A549 (cell line): ENCODE results near the gene GNRHR. TPM values are rescaled to one million over a fixed set of nuclear protein-coding genes. Genes with fewer than 3 reads are reported as not detected.

Experiments
- ATAC-seq, 2 experiments: fragments of 200-7000 bp in 1 of 2; fragments of >200 bp in 1 of 2; cut with Nextera tagmentation in 1 of 2; cut with Tn5 transposase in 1 of 2; 3 replicates each; pipeline versions ENCODE4 v1.8.0 to v1.9.1; 2018 to 2020; ENCODE audit warnings: mild to moderate bottlenecking in 1 of 2, moderate library complexity in 1 of 2
- CTCF ChIA-PET: fragments of 300-600 bp; sonication (Branson Sonifier 250); formaldehyde crosslinking; extraction: SDS; loops from one replicate; lab custom pipeline; 2021; ENCODE audit warnings: antibody characterized with exemption, inconsistent platforms; lab: Yijun Ruan, JAX
- POLR2A ChIA-PET: fragments of 350-600 bp; formaldehyde crosslinking; extraction: SDS; loops from one replicate; lab custom pipeline; 2021; ENCODE audit warnings: antibody characterized with exemption, inconsistent platforms; lab: Yijun Ruan, JAX
- DNase-seq, 2 experiments: peaks; one replicate each; pipeline versions ENCODE4 v3.0.0 to v3.0.0-alpha.2; 2011 to 2016; ENCODE audit warnings: low read depth in 1 of 2, low spot score in 1 of 2
- FAIRE-seq: peaks from 2 replicates; lab custom pipeline; 2011; peaks lifted over from hg19 to GRCh38; lab: Jason Lieb, UNC
- H3K27ac ChIP-seq, 2 experiments: fragments of >200 bp; sonication (Bioruptor Twin); formaldehyde crosslinking; 3 replicates each; pipeline ENCODE4 v1.5.1; 2016 to 2017
- H3K4me1 ChIP-seq: fragments of >200 bp; sonication (Bioruptor Twin); formaldehyde crosslinking; 3 replicates; pipeline ENCODE4 v1.6.1; 2016
- H3K4me2 ChIP-seq: fragments of >200 bp; sonication (Bioruptor Twin); formaldehyde crosslinking; 3 replicates; pipeline ENCODE4 v1.6.1; 2016
- H3K4me3 ChIP-seq: fragments of >200 bp; sonication (Bioruptor Twin); formaldehyde crosslinking; 3 replicates; pipeline ENCODE4 v1.5.1; 2016
- H3K9me3 ChIP-seq: fragments of >200 bp; sonication (Bioruptor Twin); formaldehyde crosslinking; 3 replicates; pipeline ENCODE4 v1.6.1; 2016
- BHLHE40 ChIP-seq: IDR thresholded peaks from 2 replicates; pipeline ENCODE4 v1.6.1; 2012; ENCODE audit warnings: low read depth, low read length, inconsistent platforms
- CBX2 ChIP-seq: fragments of 200-600 bp; sonication (generic); IDR thresholded peaks from 2 replicates; pipeline ENCODE4 v1.6.1; 2016; ENCODE audit warnings: low read depth, mild to moderate bottlenecking, borderline replicate concordance
- CBX8 ChIP-seq: fragments of 200-600 bp; sonication (generic); IDR thresholded peaks from 2 replicates; pipeline ENCODE4 v1.6.1; 2016
- CEBPB ChIP-seq, 2 experiments: fragments of >200 bp in 1 of 2; sonication (Bioruptor Twin) in 1 of 2; formaldehyde crosslinking in 1 of 2; IDR thresholded peaks; 2 replicates each; pipeline ENCODE4 v1.6.1; 2012 to 2016
- CHD2 ChIP-seq: fragments of 150-350 bp; IDR thresholded peaks from 2 replicates; pipeline ENCODE4 v1.6.1; 2014; ENCODE audit warnings: low read length; ENCODE audit not compliant: partially characterized antibody
- ESRRA ChIP-seq: fragments of 150-350 bp; IDR thresholded peaks from 2 replicates; pipeline ENCODE4 v1.6.1; 2014; ENCODE audit warnings: mild to moderate bottlenecking, low read length, borderline replicate concordance
- FOSB ChIP-seq: fragments of 250-450 bp; sonication (Bioruptor Pico); IDR thresholded peaks from 2 replicates; pipeline ENCODE4 v1.5.0; 2020; ENCODE audit warnings: mild to moderate bottlenecking, moderate library complexity
- GATA3 ChIP-seq: IDR thresholded peaks from 2 replicates; pipeline ENCODE4 v1.6.1; 2012; ENCODE audit warnings: borderline replicate concordance
- HDAC2 ChIP-seq: fragments of 200-600 bp; sonication (generic); IDR thresholded peaks from 2 replicates; pipeline ENCODE4 v1.6.1; 2016
- HEYL ChIP-seq: fragments of 250-450 bp; sonication (Bioruptor Pico); IDR thresholded peaks from 2 replicates; pipeline ENCODE4 v1.8.0; 2021; ENCODE audit warnings: mild to moderate bottlenecking, moderate library complexity
- HOXA7 ChIP-seq: fragments of 250-450 bp; sonication (Bioruptor Pico); IDR thresholded peaks from 2 replicates; pipeline ENCODE4 v1.5.0; 2020; ENCODE audit warnings: mild to moderate bottlenecking, moderate library complexity
- HOXB5 ChIP-seq: fragments of 250-450 bp; sonication (Bioruptor Pico); IDR thresholded peaks from 2 replicates; pipeline ENCODE4 v1.5.0; 2020; ENCODE audit warnings: mild to moderate bottlenecking, moderate library complexity
- JUN ChIP-seq, 2 experiments: fragments of >200 bp; sonication (Bioruptor Twin); formaldehyde crosslinking; IDR thresholded peaks; 2 replicates in 1 of 2; 3 replicates in 1 of 2; pipeline ENCODE4 v1.6.1; 2016 to 2017
- KDM1A ChIP-seq: fragments of 200-600 bp; sonication (generic); IDR thresholded peaks from 2 replicates; pipeline ENCODE4 v1.6.1; 2016; ENCODE audit warnings: low read depth, mild to moderate bottlenecking
- MAZ ChIP-seq: fragments of 150-350 bp; IDR thresholded peaks from 2 replicates; pipeline ENCODE4 v1.6.1; 2014; ENCODE audit warnings: antibody characterized with exemption, low read depth, low read length, borderline replicate concordance
- NFE2L2 ChIP-seq: fragments of 150-350 bp; conservative IDR thresholded peaks from 2 replicates; pipeline ENCODE4 v1.6.1; 2014; ENCODE audit warnings: low read length
- NPAS2 ChIP-seq: fragments of 250-450 bp; sonication (Bioruptor Pico); IDR thresholded peaks from 2 replicates; pipeline ENCODE4 v1.8.0; 2022; ENCODE audit warnings: mild to moderate bottlenecking, moderate library complexity, borderline replicate concordance
- PBX3 ChIP-seq: IDR thresholded peaks from 2 replicates; pipeline ENCODE4 v1.6.1; 2012
- PHF8 ChIP-seq: fragments of 200-600 bp; sonication (generic); IDR thresholded peaks from 2 replicates; pipeline ENCODE4 v1.6.1; 2016; ENCODE audit warnings: low read depth, mild to moderate bottlenecking, antibody characterized with exemption, moderate library complexity, borderline replicate concordance
- RARB ChIP-seq: fragments of 250-450 bp; sonication (Bioruptor Pico); IDR thresholded peaks from 2 replicates; pipeline ENCODE4 v1.8.0; 2021; ENCODE audit warnings: mild to moderate bottlenecking, moderate library complexity
- RFX5 ChIP-seq: fragments of 450-650 bp; IDR thresholded peaks from 2 replicates; pipeline ENCODE4 v1.7.1; 2014; ENCODE audit warnings: antibody characterized with exemption, mild to moderate bottlenecking, moderate library complexity
- SMC3 ChIP-seq: fragments of >200 bp; sonication (Bioruptor Twin); formaldehyde crosslinking; IDR thresholded peaks from 3 replicates; pipeline ENCODE4 v1.6.1; 2018; ENCODE audit warnings: inconsistent platforms
- TP53 ChIP-seq: fragments of 250-450 bp; sonication (Bioruptor Pico); IDR thresholded peaks from 2 replicates; pipeline ENCODE4 v1.5.0; 2021; ENCODE audit warnings: mild to moderate bottlenecking, moderate library complexity
- USF2 ChIP-seq: fragments of 450-650 bp; IDR thresholded peaks from 2 replicates; pipeline ENCODE4 v1.6.1; 2014; ENCODE audit warnings: antibody characterized with exemption
- WGBS: methylation state at CpG from one replicate; pipeline ENCODE4 v1.1.6; 2017; ENCODE audit errors: missing lambda C conversion rate; 5-methylcytosine and 5-hydroxymethylcytosine counted together
- polyA plus RNA-seq, 4 experiments: library from polyadenylated mRNA; depleted of rRNA in 3 of 4; stranded (reverse); fragments of >200 nt; fragmentation: RNase III in 1 of 4; extraction: RNeasy Plus Mini Kit Qiagen cat#74134 plus additional on column Dnase treatment in 1 of 4; gene quantifications; 2 replicates in 3 of 4; 3 replicates in 1 of 4; pipeline ENCODE4 v1.2.3, GENCODE V29; 2011 to 2017
- TF ChIP-seq, protein P1 (sequence below): IDR thresholded peaks from 2 replicates; pipeline ENCODE4 v1.6.1; 2012; ENCODE audit warnings: low read depth, borderline replicate concordance
- TF ChIP-seq, protein P2 (sequence below): fragments of >200 bp; sonication (Bioruptor Twin); formaldehyde crosslinking; IDR thresholded peaks from 3 replicates; pipeline ENCODE4 v1.6.1; 2016
- TF ChIP-seq, protein P3 (sequence below): fragments of 250-450 bp; sonication (Bioruptor Pico); IDR thresholded peaks from 2 replicates; pipeline ENCODE4 v1.5.0; 2021; ENCODE audit warnings: mild to moderate bottlenecking, moderate library complexity, borderline replicate concordance

Gene GNRHR
- polyA plus RNA-seq, 2 of the 4 experiments (the other 2 are of a cell fraction), result not detected

GRCh38 chr4:67785528-67785927 lies 31.3 kb upstream of the GNRHR start:
- ATAC-seq (no peak), DNase-seq (no peak), FAIRE-seq (no peak)
- no peak overlapping the region for H3K4me2 ChIP-seq
- H3K27ac ChIP-seq, result no peak overlapping the region
- POLR2A ChIA-PET, result no interaction called here
- 33% methylated on average over 2 of the region's 2 CpGs for WGBS
- no peak for TF ChIP-seq CBX8
- no peak for TF ChIP-seq HDAC2
- TF ChIP-seq USF2, result no peak
- TF ChIP-seq PHF8, result no peak
- no peak for TF ChIP-seq CHD2
- TF ChIP-seq NPAS2, result no peak
- TF ChIP-seq BHLHE40, result no peak
- TF ChIP-seq FOSB (CRISPR knock-in tag), result no peak
- TF ChIP-seq ESRRA, result no peak
- TF ChIP-seq RFX5, result no peak
- TF ChIP-seq KDM1A, result no peak
- no peak for TF ChIP-seq NFE2L2
- TF ChIP-seq TP53, result no peak
- TF ChIP-seq, protein P1, sequence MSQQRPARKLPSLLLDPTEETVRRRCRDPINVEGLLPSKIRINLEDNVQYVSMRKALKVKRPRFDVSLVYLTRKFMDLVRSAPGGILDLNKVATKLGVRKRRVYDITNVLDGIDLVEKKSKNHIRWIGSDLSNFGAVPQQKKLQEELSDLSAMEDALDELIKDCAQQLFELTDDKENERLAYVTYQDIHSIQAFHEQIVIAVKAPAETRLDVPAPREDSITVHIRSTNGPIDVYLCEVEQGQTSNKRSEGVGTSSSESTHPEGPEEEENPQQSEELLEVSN, result no peak
- no peaks in the 10 kb centered on the region for H3K4me1 ChIP-seq
- H3K4me3 ChIP-seq, result no peak overlapping the region
- CTCF ChIA-PET, result no interaction called here
- H3K9me3 ChIP-seq, result no peaks in the 10 kb centered on the region

DNA sequence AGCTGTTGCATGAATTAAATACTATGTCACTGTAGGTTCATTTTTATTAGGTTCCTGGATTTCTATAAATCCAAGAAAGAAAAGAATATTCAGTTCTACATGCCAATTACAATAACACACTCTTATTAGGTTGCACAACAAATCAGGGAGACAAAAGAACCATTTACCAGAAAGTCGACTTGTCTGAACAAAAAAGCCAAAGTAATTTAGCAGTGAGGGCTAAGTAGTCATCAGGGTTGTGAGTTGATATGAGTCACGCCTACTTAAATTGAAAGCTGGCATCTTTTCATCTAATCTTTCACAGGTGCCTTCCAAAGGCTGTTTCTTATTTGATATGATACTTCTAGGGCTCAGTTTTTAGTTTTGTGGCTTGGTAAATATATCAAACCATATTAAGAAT lies 25.4 kb upstream of the GNRHR start:
- FAIRE-seq, result no peak
- Histone ChIP-seq H3K27ac (no peak overlapping the region), H3K4me2 (no peak overlapping the region), H3K4me3 (no peak overlapping the region), H3K9me3 (no peaks in the 10 kb centered on the region), H3K4me1 (no peaks in the 10 kb centered on the region)
- WGBS, result 59% methylated on average over 2 of the region's 2 CpGs
- TF ChIP-seq MAZ (no peak), HDAC2 (no peak), PBX3 (no peak), HOXA7 (CRISPR knock-in tag) (no peak), RARB (CRISPR knock-in tag) (no peak), HEYL (CRISPR knock-in tag) (no peak), CEBPB (IDR thresholded peaks at IDR 0.05) (no peak), SMC3 (no peak), GATA3 (no peak), NPAS2 (no peak), CBX8 (no peak)
- CTCF ChIA-PET, result interaction anchor here (1.1 kb wide), 1 partner anchor 33 kb away, joined by 4 read pairs; no protein-coding TSS in a partner anchor
- no peak for DNase-seq
- no peak for ATAC-seq
- POLR2A ChIA-PET, result no interaction called here

GRCh38 chr4:67776746-67777145 lies 22.6 kb upstream of the GNRHR start:
- H3K4me3 ChIP-seq, result no peak overlapping the region
- H3K27ac ChIP-seq, result no peak overlapping the region
- no peak for ATAC-seq
- H3K9me3 ChIP-seq, result no peaks in the 10 kb centered on the region
- TF ChIP-seq HEYL (CRISPR knock-in tag) (no peak), SMC3 (no peak), MAZ (no peak), CBX2 (no peak), PBX3 (no peak), HOXB5 (no peak), JUN (IDR thresholded peaks at IDR 0.05) (no peak), RARB (CRISPR knock-in tag) (no peak), CEBPB (IDR thresholded peaks at IDR 0.05) (no peak)
- TF ChIP-seq, protein P2, sequence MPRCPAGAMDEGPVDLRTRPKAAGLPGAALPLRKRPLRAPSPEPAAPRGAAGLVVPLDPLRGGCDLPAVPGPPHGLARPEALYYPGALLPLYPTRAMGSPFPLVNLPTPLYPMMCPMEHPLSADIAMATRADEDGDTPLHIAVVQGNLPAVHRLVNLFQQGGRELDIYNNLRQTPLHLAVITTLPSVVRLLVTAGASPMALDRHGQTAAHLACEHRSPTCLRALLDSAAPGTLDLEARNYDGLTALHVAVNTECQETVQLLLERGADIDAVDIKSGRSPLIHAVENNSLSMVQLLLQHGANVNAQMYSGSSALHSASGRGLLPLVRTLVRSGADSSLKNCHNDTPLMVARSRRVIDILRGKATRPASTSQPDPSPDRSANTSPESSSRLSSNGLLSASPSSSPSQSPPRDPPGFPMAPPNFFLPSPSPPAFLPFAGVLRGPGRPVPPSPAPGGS, result no peak
- TF ChIP-seq, protein P3, sequence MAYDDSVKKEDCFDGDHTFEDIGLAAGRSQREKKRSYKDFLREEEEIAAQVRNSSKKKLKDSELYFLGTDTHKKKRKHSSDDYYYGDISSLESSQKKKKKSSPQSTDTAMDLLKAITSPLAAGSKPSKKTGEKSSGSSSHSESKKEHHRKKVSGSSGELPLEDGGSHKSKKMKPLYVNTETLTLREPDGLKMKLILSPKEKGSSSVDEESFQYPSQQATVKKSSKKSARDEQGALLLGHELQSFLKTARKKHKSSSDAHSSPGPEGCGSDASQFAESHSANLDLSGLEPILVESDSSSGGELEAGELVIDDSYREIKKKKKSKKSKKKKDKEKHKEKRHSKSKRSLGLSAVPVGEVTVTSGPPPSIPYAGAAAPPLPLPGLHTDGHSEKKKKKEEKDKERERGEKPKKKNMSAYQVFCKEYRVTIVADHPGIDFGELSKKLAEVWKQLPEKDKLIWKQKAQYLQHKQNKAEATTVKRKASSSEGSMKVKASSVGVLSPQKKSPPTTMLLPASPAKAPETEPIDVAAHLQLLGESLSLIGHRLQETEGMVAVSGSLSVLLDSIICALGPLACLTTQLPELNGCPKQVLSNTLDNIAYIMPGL (CRISPR knock-in tag), result no peak
- H3K4me1 ChIP-seq, result no peaks in the 10 kb centered on the region
- WGBS, result 13% methylated on average over 1 of the region's 1 CpG
- no peak for FAIRE-seq
- CTCF ChIA-PET, result interaction anchor here (1.4 kb wide), 1 partner anchor 12 kb away, joined by 3 read pairs; no protein-coding TSS in a partner anchor
- DNase-seq, result no peak
- POLR2A ChIA-PET, result no interaction called here
- H3K4me2 ChIP-seq, result no peak overlapping the region
